Brain microvascular endothelial cell (primary cell): Measurements from ENCODE around the gene PKD1.

Experiments used
- DNase-seq: peaks from one replicate; pipeline ENCODE4 v3.0.0-alpha.2; 2020
- H3K27ac ChIP-seq: fragments of 250-450 bp; sonication (Bioruptor Pico); 2 replicates; pipeline ENCODE4 v1.5.1; 2020; ENCODE audit warnings: mild to moderate bottlenecking, moderate library complexity
- H3K27me3 ChIP-seq: fragments of 250-450 bp; sonication (Bioruptor Pico); replicated peaks from 2 replicates; pipeline ENCODE4 v1.5.1; 2020; ENCODE audit warnings: mild to moderate bottlenecking
- H3K36me3 ChIP-seq: fragments of 250-450 bp; sonication (Bioruptor Pico); replicated peaks from 2 replicates; pipeline ENCODE4 v1.5.1; 2020; ENCODE audit warnings: mild to moderate bottlenecking
- H3K4me3 ChIP-seq: 2 replicates; pipeline ENCODE4 v1.5.1; 2011; ENCODE audit warnings: low read depth, mild to moderate bottlenecking, control low read depth, low read length, moderate library complexity
- in situ Hi-C: cut with HindIII; loops from 2 replicates; pipeline ENCODE4 v1.10.0; 2017; ENCODE audit warnings: low sequenced_read_pairs, low pct_ligation_motif_present
- TF ChIP-seq, protein P1 (sequence below): IDR thresholded peaks from 2 replicates; pipeline ENCODE4 v1.5.1; 2011; ENCODE audit warnings: low read depth, mild to moderate bottlenecking, moderate library complexity, low read length, control low read depth, inconsistent platforms; ENCODE audit errors: missing control alignments

The PKD1 gene

DNA sequence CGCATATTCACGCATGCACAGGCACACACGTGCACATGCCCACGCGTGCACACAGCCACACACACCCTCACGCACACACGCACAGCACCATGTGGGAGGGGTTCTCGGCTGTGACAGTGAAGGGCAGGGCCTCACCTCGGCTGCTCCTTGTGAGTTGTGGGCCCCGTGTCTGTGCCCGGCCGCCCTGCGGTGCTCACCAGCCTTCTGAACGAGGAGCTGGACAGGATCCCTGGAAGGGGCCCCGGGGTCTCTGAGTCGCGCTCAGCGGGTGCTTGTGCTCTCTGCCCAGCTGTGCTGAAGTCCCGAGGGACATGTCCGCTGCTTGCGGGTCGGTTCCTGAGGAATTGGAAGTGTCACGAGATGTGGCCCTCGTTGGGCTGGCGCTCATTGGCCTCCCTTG, 71.8 kb downstream of the PKD1 start:
- H3K36me3 ChIP-seq = peaks cover 48% of the 10 kb centered on the region
- H3K27ac ChIP-seq = no peak overlapping the region
- no peaks in the 10 kb centered on the region for H3K27me3 ChIP-seq
- TF ChIP-seq, protein P1, sequence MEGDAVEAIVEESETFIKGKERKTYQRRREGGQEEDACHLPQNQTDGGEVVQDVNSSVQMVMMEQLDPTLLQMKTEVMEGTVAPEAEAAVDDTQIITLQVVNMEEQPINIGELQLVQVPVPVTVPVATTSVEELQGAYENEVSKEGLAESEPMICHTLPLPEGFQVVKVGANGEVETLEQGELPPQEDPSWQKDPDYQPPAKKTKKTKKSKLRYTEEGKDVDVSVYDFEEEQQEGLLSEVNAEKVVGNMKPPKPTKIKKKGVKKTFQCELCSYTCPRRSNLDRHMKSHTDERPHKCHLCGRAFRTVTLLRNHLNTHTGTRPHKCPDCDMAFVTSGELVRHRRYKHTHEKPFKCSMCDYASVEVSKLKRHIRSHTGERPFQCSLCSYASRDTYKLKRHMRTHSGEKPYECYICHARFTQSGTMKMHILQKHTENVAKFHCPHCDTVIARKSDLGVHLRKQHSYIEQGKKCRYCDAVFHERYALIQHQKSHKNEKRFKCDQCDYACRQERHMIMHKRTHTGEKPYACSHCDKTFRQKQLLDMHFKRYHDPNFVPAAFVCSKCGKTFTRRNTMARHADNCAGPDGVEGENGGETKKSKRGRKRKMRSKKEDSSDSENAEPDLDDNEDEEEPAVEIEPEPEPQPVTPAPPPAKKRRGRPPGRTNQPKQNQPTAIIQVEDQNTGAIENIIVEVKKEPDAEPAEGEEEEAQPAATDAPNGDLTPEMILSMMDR = no peak
- no peak overlapping the region for H3K4me3 ChIP-seq
- in situ Hi-C loops = no loop called here
- no peak for DNase-seq

DNA sequence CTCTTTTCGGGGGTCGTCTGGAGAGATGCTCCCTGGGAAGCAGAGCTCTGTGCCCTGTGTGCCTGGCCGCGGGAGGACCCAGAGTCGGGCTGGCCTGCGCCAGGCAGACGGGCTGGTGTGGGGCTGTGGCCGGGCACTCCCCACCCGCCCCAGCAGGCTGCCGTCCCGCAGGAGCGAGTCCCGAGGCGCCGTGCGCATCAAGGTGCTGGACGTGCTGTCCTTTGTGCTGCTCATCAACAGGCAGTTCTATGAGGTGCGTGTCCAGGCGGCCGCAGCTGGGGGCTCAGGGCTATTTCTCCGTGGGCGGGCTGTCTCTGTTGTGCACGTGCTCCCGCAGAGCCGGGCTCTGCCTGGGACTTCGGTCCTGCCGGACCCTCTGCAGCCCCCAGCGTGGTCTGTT, 72.9 kb downstream of the PKD1 start:
- in situ Hi-C loops = no loop called here
- H3K36me3 ChIP-seq = peaks cover 52% of the 10 kb centered on the region
- no peak overlapping the region for H3K4me3 ChIP-seq
- DNase-seq = no peak
- H3K27ac ChIP-seq = no peak overlapping the region
- no peaks in the 10 kb centered on the region for H3K27me3 ChIP-seq
- TF ChIP-seq, protein P1 = no peak

DNA sequence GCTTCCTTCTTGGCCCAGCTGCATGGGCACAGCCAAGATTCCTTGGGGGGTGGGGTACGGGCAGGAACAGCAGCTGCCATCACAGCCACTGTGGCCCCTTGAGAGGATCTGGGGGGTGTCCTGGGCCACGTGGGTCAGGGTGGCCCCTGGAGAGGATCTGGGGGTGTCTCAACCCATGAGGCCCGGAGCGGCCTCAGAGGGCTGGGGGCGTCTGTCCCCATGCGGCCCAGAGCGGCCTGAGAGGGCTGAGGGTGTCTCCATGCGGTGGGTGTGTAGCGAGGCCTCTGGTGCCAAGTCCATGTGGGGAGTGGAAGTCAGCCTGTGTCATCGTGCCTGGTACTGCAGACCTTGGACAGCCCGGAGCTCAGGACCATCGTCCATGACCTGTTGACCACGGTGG, 74.2 kb downstream of the PKD1 start:
- Histone ChIP-seq H3K27ac (no peak overlapping the region), H3K36me3 (peaks cover 55% of the 10 kb centered on the region), H3K4me3 (no peak overlapping the region), H3K27me3 (no peaks in the 10 kb centered on the region)
- no peak for DNase-seq
- TF ChIP-seq, protein P1 = no peak
- in situ Hi-C loops = no loop called here

DNA sequence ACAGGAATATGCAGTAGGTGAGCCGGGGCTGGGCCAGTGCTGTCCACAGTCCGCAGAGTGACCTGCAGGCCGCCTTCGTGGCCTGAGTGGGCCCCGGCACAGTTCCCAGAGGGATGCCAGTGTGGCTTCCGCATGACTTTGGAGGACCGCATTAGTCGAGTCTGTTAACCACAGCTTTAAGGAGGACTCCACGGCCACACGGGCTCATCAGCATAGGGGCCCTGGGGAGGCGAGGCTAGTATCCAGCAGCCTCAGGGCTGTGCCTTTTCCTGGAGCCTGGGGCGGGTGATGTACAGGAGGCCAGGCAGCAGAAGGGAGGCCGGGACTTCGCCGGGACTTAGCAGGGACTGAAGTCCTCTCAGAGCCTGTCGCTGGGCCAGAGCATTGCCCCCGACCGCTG, 74.7 kb downstream of the PKD1 start:
- Histone ChIP-seq H3K27me3 (no peaks in the 10 kb centered on the region), H3K4me3 (no peak overlapping the region), H3K27ac (no peak overlapping the region), H3K36me3 (peaks cover 53% of the 10 kb centered on the region)
- no peak for DNase-seq
- in situ Hi-C loops = no loop called here
- TF ChIP-seq, protein P1 = no peak

DNA sequence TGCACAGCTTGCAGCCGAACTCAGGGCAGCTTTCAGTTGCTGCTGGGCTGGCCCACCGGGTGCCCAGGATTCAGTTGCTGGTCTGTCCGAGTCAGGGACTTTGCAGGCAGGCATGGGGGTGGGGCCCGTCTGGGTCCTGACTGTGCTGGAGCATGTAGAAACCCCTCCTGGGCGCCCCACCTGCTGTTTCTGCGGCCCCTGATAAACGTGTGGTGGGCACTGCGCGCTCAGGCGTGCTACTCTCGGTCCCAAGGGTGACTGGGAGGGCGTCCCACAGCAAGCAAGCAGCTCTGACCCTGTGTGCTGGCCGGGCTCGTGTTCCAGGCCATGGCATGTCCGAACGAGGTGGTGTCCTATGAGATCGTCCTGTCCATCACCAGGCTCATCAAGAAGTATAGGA, 75.4 kb downstream of the PKD1 start:
- Histone ChIP-seq H3K36me3 (peaks cover 47% of the 10 kb centered on the region), H3K4me3 (no peak overlapping the region), H3K27ac (no peak overlapping the region), H3K27me3 (no peaks in the 10 kb centered on the region)
- in situ Hi-C loops = no loop called here
- no peak for DNase-seq
- TF ChIP-seq, protein P1 = no peak

DNA sequence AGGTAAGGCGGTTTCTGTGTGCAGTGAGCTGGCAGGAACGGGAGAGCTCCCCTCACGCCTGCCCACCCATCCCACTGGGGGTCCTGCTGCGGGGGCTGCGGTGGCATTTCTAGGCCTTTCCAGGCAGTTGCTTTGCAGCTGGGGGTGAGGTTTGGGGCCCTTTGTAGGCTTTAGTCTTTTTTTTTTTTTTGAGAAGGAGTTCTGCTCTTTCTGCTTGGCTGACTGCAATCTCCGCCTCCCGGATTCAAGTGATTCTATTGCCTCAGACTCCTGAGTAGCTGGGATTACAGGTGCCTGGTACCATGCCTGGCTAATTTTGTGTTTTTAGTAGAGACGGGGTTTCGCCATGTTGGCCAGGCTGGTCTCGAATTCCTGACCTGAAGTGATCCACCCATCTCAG, 76.8 kb downstream of the PKD1 start:
- in situ Hi-C loops = no loop called here
- TF ChIP-seq, protein P1 = no peak
- no peak for DNase-seq
- Histone ChIP-seq H3K36me3 (peaks cover 53% of the 10 kb centered on the region), H3K4me3 (no peak overlapping the region), H3K27ac (no peak overlapping the region), H3K27me3 (no peaks in the 10 kb centered on the region)
